NCI-H2029 (cell line): ENCODE measurements around the gene RHOT2.
"Not testable (repeated sequence)": the region's sequence is repeated elsewhere in the genome, so short reads cannot be mapped to it uniquely, and the experiment has no call there.

Experiments used
- DNase-seq: peaks from one replicate; lab custom pipeline; 2025; lab: John Stamatoyannopoulos, UW

The RHOT2 gene

DNA sequence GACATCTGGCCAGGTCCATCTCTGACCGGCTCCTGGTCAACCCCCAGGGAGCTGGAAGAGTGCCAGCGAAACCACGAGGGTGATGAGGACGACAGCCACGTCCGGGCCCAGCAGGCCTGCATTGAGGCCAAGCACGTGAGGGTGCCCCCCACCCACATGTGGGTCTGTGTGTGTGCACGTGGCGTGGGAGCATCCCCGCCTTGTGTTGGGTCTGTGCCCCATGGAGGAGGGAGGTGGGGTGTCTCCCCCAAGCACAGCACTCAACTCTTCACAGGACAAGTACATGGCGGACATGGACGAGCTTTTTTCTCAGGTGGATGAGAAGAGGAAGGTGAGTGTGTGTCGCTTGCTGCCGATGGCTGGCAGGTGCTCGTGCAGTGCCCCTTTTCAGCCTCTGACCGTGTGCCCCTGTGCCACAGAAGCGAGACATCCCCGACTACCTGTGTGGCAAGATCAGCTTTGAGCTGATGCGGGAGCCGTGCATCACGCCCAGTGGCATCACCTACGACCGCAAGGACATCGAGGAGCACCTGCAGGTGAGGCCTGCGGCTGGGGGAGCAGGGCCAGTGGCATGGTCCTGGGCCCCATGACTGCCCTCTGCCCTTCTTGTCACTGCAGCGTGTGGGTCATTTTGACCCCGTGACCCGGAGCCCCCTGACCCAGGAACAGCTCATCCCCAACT lies 14.0 kb downstream of the RHOT2 start:
- DNase-seq: no peak

DNA sequence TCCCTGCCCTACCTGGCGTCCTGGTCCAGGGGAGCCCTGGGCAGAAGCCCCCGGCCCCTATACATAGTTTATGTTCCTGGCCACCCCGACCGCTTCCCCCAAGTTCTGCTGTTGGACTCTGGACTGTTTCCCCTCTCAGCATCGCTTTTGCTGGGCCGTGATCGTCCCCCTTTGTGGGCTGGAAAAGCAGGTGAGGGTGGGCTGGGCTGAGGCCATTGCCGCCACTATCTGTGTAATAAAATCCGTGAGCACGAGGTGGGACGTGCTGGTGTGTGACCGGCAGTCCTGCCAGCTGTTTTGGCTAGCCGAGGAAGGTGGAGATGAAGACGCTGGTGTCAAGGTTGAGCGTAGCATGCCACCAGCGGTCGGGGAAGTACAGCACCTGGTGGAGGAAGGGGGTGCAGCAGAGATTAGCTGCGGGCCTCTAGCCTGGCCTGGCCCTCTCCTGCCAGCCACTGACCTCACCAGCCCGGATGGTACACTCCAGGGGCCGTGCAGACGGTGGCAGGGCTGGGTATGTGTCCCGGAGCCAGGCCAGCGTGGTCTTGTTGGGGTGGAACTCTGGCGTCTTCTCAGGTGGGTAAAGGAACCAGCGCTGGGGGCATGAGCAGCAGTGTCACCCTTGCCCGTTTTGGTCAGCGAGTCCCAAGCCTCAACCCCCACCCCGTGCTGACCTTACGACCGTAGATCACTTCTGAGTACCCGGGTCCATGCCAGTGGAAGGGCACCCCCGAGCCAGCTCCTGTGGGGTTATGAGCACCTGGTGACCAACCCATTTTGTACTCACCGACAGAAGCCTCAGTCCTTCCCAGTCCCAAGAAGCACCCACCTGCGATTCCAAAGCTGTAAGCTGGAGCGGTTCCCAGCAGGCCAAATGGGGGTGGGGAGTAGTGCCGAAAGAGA lies 14.8 kb downstream of the RHOT2 start:
- DNase-seq: no peak

DNA sequence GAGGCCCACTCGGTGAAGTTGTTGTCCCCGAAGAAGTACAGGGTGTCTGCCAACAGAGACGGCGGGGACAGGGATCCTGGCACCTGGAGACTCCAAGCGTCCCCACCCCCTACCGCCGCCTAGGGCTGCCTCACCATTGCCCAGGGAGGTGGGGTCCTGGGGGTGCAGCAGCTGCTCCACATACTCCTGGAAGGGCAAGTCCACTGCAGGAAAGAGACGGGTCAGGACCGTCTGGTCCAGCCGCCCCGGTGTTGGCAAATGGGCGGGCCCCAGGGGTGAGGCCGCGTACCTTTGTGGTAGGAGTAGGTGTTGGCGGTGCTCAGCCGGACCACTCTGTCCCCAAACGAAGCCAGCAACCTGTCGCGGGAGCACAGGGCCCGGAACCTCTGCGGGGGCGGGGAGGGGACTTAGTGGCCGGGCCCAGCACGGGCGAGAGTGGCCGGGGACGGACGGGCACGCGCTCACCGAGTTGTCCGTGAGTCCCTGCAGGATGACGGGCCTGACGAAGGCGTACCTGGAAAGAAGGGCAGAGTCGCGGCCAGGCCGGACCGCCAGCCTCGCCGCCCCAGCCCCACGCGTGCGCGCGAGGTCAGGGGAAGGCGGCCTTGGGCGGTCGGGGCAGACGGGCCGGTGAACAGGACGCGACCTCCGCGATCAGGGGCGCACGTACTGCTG lies 15.6 kb downstream of the RHOT2 start:
- DNase-seq: no peak

DNA sequence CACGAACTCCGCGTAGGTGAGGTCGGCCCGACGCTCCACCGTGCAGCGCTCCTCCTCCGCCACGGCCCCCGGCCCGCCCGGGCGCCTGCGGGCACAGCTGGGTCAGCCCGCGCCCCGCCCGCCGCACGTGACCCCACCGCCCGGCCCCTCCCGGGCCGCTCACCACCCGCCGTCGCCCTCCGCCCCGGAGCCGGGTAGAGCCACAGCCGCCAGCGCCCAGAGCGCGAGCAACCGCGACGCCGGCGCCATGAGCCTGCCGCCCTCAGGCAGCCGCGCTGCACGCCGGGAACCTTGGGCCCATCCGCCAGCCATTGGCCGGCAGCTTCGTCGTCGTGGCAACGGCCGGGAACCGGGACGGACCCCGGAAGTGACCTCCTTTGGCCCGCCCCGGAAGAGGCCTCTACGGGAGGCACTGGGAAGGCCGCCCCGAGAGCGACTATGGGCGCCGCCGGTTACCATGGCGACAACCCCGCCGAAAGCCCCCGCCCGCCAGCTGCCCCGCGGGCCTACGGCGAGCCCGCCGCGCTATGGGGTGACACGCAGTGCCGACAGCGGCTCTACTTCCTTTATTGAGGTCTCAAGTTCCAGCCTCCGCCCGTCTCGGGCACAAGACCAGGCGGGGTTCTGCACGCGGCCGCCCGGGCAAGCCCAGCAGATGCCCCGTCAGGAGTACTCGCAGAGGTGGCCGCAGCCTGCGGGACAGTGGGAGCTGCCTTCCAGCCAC lies 16.3 kb downstream of the RHOT2 start, which contains the start of gene JMJD8:
Gene JMJD8 (minus strand): TSS at position 264 of the 724 bp plus-strand sequence. CDS start 15 bp downstream, at position 249.
- peak; percentile 95 for DNase-seq

DNA sequence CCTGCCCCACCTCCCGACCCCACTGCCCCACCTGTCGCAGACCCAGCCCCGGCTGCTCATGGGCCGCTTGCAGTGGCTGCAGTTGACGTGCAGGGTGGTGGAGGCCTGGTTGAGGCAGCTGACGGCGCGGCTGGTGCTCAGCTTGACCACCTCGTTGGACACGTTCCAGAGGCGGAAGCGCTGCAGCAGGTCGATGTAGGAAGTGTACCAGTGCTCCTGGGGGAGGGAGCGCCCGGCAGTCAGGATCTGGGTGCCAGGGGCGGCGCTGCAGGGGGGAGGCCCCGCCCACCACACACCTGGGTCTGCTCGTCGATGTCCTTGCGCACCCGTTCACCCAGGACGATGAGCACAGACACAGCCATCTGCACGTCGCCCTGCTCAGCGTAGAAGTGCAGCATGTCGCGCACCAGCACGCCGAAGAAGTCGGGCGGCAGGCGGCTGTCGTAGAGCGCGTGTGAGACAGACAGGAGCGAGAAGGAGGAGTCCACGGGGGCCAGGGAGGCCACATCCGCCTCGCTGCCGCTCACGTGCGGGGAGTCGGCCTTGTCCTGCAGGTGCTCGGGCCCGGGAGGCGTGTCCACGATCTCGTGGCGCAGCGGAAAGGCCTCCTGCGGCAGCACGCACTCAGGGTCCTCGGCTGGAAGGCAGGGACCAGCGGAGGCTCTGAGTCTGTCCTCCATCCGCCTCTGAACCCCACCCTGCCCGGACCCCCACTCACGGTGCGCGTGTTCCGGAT lies 17.2 kb downstream of the RHOT2 start:
- peak; percentile 84 for DNase-seq

DNA sequence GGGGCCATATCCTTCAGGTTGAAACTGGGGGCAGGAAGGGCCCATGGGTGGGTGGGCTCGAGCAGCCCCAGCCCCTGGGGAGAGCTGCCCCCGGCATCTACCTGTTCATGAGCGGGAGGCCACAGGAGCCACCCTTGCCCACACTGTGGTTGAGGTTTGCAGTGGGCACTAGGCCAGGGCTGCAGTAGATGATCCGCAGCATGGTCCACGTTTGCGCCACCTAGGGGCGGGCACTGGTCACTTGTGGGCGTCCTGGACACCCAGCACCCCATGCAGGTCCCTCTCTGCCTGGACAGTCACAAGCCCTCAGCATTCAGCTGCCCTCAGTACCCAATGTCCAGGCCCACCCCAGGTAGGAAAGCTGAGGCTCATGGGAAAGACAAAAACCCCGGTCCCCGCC lies 18.0 kb downstream of the RHOT2 start:
- DNase-seq: peak; percentile 62

DNA sequence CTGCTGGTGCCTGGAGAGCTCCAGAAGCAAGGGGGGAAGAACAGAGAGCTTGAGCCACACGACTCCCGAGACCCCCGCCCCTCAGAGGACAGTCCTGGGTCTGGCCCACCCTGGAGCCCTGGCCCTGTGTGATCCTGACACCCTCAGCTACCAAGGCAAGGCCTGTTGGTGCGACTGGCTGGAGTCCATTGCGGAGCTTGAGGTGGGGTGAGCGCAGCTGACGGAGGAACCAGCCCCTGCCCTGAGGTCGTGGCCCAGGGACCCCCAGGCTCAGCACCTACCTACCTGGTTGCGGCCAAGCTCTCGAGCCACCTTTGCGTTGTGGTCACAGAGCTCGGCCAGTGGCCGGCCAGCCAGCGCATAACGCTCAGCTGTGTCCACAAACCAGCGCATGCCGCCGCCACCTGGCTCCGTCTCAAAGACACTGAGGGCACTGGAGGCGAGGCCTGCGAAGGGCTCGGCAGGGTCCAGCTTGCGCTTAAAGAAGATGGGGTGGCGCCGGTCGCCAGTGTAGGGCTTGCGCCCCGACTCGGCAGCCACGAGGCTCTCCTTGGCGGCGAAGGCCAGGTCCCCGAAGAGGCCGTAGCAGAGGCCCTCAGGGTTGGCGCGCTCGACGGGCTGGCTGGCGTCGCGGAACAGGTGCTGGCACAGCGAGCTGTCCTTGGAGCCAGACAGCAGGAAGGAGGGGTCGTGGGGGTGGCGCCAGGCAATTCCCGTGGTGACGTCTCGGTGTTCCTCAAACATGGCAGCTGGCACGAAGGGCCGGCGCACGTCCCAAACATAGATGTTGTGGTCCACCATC lies 18.7 kb downstream of the RHOT2 start:
- DNase-seq: no peak

DNA sequence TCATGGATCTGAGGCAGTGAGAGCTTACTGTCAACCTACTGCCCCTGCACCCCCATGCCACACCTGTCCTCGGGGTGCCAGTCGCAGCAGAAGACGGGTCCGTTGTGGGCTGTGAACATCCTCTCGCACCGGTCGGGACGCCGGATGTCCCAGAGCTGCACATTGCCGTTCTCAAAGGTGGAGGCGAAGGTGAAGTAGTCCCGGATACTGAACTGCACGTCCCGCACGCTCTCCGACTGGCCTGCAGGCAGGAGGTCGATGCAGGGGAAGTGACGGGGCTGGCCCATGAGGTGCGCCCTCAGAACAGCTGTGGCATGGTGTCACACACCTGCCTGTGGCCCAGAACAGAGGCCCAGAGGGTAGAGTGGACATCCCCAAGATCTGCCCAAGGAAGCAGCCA lies 19.6 kb downstream of the RHOT2 start:
- no peak for DNase-seq

DNA sequence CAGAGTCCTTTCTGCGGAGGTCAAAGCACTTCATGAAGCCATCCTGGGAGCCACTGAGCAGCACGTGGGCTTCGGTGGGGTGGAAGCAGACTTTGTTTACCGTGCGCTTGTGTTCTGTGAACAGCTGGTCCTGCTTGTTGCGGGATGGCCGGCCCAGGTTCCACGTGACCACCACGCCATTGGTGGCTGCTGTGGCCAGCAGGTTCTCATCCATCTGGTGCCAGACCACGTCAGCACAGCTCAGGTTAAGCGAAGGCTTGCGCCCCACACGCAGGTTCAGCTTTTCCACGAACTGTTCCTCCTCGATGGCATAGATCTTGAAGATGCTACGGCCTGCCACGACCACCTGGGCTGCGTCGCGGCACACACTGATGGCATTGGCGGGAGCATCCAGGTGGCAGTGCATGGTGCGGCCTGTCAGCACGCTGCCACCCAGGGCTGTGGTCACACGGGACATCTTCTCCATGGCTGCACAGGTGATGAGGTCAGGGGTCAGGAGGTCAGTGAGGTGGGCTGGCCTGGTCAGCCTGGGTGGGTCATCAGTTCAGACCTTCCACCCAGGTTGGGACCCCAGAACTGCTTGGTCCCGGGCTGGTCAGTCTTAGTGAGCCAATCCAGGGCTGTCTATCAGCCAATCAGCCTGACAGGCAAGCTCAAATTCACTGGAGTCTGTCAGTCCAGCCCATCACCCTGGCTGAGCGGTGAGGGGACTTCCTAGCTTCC lies 21.4 kb downstream of the RHOT2 start:
- DNase-seq: no peak

DNA sequence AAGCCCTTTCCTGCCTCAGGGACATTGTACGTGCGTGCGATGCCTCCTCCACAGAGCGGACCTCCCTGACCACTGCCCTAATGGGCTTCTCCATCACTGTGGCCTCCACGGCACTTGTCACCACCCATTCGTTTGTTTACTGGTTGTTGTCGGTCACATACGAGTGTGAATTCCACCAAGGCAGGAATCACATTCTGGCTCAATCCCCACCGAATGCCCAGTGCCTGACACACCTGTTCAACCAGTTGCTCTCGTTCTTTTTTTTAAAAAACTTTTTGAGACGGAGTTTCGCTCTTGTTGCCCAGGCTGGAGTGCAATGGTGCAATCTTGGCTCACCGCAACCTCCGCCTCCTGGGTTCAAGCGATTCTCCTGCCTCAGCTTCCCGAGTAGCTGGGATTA lies 23.3 kb downstream of the RHOT2 start:
- DNase-seq: not testable (repeated sequence)

DNA sequence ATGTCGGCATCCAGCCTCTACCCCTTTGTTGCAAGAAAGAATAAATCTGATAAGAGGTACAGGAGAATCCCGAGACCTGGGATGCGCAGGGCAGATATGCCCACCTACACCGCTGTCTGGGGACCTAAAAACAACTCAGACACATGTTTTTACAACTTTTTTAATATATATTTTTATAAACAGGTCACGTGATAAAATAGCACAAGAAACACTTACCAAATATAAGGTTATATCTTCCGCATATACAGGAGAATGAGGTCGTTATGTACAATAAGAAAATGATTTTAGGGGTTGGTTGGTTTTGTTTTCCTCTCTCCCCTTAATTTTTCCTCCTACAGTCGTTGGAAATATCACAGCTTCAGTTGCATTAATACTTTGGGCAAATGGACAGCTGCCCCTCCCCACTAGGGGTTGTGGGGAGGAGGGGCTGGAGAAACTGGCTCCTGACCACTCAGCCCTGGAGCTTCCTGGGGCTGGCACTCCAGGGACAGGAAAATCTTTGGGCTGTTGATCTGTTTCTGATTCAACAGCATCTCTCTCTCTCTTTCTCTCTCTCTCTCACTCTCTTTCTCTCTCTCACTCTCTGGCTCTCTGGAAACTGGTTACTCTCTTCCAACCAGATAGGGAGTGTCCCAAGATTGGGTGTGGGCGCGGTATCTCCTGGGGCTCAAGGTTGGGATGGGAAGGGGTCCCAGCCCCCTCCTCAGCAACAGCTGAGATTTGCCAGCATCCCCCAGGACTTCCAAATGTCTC lies 24.6 kb downstream of the RHOT2 start:
- no peak for DNase-seq

DNA sequence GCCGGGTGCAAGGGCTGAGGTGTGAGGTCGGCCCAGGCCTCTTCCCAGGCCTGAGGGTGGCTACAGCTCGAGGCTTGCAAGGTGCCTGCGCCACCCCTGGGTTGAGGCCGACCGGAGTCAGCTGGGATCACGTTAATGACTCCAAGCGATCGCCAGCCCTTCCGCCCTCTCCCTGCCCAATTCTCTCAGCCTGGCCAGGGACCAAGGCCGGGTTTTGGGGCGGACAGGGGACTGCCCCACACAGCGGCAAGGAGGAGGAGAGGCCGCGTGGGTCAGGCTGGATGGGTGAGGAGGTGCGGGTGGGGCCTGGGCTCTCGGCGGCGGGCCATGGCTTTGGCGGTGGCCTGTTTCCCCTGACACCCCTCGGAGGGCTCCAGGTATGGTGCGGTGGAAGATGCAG lies 25.4 kb downstream of the RHOT2 start:
- no peak for DNase-seq

DNA sequence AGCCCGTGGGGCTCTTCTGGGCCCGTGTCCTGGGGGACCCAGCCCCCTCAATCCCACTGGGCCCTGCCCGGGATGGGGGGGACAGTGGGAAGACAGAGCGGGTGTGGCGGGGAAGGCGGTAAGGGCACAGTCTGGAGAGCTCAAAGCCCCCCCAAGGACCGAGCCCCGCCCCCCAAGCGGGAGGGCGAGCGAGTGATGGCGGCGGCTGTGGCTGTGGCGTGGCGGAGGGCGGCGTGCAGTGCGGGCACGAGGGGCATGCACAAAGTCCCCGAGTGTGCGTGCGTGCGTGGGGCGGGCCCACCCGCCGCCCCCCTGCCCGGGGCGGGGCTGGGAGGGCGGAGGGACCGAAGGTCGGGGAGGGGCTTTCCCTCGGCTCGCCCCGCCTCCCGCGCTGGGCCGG lies 25.8 kb downstream of the RHOT2 start:
- no peak for DNase-seq

DNA sequence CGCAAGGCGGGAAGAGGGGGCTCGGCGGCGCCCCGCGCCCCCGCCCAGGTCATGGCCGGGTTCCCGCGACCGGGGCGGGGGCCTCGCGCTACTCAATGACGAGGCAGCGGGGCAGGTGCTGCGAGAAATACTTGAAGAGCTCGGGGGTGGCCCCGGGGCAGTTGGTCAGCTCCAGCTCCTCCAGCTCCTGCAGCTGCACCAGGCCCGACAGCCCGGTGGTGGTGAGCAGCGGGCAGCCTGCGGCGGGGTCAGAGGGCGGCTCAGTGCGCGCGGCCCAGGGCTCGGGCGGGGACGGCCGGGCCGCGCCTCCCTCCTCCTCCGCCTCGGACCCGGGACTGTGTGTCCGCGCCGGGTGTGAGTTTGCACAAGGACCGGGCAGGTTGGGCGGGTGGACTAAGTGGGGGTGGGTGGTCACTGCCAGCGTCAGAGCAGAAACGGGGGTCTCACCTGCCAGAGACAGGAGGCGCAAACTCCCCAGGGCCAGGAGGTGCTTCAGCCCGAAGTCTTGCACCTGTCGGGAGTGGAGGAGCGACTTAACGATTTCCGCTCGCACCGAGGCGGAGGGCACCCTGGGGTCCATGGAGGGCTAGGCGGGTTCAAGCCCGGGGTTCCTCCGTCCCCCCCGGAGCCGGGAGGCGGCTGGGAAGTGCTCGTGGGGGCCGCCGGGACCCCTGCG lies 26.4 kb downstream of the RHOT2 start:
- DNase-seq: no peak

DNA sequence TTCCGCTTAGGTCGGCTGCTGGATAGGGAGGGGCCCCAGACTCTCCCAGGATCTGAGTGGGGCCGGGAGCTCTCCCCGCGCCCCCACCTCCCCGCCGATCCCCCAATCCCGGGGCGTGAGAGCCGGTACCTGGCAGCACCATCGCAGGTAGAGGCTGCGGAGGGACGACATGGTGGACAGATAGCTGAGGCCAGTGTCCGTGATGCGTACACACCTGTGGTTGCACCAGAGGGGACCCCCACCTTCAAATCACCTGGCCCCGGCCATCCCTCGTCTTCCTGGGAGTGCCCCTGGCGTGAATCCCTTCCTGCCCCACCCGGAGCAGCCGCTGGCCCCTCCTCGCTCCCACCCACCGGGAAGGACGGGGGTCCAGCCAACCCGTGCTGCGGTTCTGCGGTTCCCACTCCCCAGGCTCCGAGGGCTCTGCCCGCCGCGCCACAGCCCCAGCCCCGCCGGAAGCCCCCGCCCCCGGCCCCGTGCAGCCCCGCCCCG lies 27.0 kb downstream of the RHOT2 start:
- DNase-seq: no peak

DNA sequence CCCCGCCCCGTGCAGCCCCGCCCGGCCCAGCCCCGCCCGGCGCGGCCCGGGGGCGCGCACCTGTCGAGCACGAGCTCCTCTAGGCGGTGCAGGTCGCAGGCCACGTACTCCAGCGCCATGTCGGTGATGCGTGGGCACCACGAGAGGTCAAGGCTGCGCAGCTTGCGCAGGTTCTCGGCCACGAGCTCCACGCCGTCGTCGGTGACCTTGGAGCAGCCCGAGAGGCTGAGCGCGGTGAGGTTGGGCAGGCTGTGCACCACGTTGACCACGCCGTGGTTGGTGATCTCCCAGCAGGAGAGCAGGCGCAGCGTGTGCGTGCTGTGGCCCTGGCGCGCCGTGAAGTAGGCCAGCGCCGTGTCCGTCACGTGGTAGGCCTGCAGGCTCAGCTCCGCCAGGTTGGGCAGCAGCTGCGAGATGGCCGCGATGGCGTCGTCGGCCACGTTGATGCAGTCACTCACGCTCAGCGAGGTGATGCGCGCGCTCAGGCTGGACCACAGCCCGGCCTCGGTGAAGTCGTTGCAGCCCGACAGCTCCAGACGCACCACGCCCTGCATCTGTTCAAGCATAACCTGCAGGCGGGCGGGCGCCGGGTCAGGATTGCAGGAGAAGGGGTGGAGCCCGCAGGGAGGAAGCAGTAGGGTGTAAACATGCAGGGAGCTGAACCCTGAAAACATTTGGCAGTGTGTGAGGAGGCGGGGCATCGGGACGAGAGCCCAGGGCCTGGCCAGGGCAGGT lies 27.6 kb downstream of the RHOT2 start:
- peak; percentile 90 for DNase-seq

DNA sequence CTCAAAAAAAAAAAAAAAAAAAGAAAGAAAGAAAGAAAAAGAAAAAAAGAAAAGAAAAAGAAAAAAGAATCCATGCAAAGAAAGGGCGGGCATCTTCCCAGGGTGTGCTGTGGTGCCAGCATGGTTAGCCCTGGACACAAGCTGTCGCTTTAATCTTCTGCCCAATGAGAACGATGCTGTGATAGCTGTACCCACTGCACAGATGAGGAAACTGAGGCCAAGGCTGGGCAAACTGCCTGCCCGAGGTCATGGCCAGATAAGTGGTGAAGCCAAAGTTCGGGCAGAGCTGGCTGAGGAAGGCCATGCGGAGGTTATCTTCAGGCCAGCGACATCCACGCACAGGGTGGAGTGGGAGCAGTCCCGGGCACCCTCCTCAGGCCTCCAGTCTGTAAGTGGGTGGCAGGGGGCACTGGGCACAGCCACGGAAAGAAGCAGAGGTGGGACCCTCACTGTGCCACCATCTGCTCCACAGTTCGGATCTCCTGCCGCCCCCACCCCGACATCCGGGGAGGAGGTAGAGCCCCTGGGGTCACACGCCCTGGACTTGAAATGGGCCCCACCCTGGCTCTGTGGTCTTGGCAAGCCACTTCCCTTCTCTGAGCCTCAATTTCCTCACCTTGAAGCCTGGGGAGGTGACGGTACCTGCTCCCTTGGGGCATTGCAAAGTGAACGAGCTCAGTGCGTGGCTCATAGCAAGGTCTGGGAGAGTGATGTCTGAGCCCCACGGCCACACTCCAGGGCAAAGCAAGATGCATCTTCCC lies 31.2 kb downstream of the RHOT2 start:
- no peak for DNase-seq
